ENCODE results near the gene SUMO4. TPM values are rescaled to one million over a fixed set of nuclear protein-coding genes. Genes with fewer than 3 reads are reported as not detected.

The SUMO4 gene
- total and polyA plus RNA-seq, 2 of the 8 experiments (the other 6 are each of a cell fraction or from before 2014, with no cell fraction given) = 0.09 to 1.3 TPM

- H2BK12ac ChIP-seq (ENCODE audit: low read depth, low read length) = peak overlapping the region; percentile 50; the same call in 1 of the 2 replicates
- H2BK15ac ChIP-seq (ENCODE audit: low read length) = no peak overlapping the region
- peaks cover 11% of the 10 kb centered on the region; the same call in 1 of the 2 replicates for H3K23me2 ChIP-seq (ENCODE audit: low read depth, low read length)
- FAIRE-seq = no peak
- H3K27me3 ChIP-seq (replicated peaks in 1 of 4; ENCODE audit: control insufficient read depth in 3 of 4, extremely low read depth in 1 of 4, insufficient read depth in 3 of 4, low read length in 3 of 4) = peaks cover 16 to 32% (median 30%) of the 10 kb centered on the region in 4 experiments
- no peak overlapping the region for H3K18ac ChIP-seq (ENCODE audit: extremely low read depth, low read length)
- no peak overlapping the region for H3K27ac ChIP-seq (ENCODE audit: low read depth, low read length)
- no peak overlapping the region for H3K56ac ChIP-seq (replicated peaks; ENCODE audit: insufficient read length, low read depth, low read length)
- no peak overlapping the region; the same call in 1 of the 2 replicates for H2AFZ ChIP-seq (ENCODE audit: low read length)
- no peak overlapping the region for H4K91ac ChIP-seq (replicated peaks; ENCODE audit: insufficient read length, low read length)
- no peaks in the 10 kb centered on the region for H4K20me1 ChIP-seq (replicated peaks in 1 of 2; ENCODE audit: control insufficient read depth in 1 of 2, insufficient read depth in 2 of 2, low read length in 2 of 2)
- no peak overlapping the region for H4K5ac ChIP-seq (ENCODE audit: insufficient read length, low read depth, low read length)
- H3K9ac ChIP-seq (replicated peaks in 1 of 4; ENCODE audit: extremely low read depth in 1 of 4, low read depth in 3 of 4, low read length in 3 of 4) = no peak overlapping the region
- POLR2A ChIA-PET (ENCODE audit: partially characterized antibody) = interaction anchor here (0.7 to 1.5 kb wide), 3 partner anchors 9 to 397 kb away, joined by 3 to 7 read pairs (median 3); no protein-coding TSS in a partner anchor
- no peaks in the 10 kb centered on the region for H3K9me3 ChIP-seq (ENCODE audit: insufficient read depth in 2 of 2, low read depth in 1 of 2, low read length in 1 of 2)
- peak overlapping the region; percentile 73 to 96 for H3K4me2 ChIP-seq (ENCODE audit: insufficient read depth in 1 of 2, low read depth in 2 of 2, low read length in 2 of 2)
- no peaks in the 10 kb centered on the region for H3K79me1 ChIP-seq (ENCODE audit: low read depth, low read length)
- H3K36me3 ChIP-seq (ENCODE audit: control insufficient read depth in 2 of 4, insufficient read depth in 4 of 4, low read length in 3 of 4) = no peaks in the 10 kb centered on the region
- no peak overlapping the region for H3K23ac ChIP-seq (ENCODE audit: insufficient read length)
- H3K79me2 ChIP-seq (ENCODE audit: control insufficient read depth in 1 of 2, insufficient read depth in 2 of 2, low read length in 2 of 2) = no peaks in the 10 kb centered on the region
- peak overlapping the region; percentile 46 to 67 (median 50); a peak in 7 of 8 replicates for H3K4me3 ChIP-seq (ENCODE audit: extremely low read depth in 1 of 4, insufficient read depth in 2 of 4, low read depth in 3 of 4, low read length in 4 of 4)
- no peak overlapping the region for H3K4ac ChIP-seq (replicated peaks; ENCODE audit: insufficient read length, low read depth, low read length)
- H2BK20ac ChIP-seq (ENCODE audit: low read length) = no peak overlapping the region
- no peak overlapping the region for H2BK120ac ChIP-seq (replicated peaks; ENCODE audit: low read depth, low read length)
- no peak overlapping the region for H2BK5ac ChIP-seq (ENCODE audit: low read depth, low read length)
- no peak overlapping the region for H4K8ac ChIP-seq (ENCODE audit: extremely low read depth, insufficient read depth, low read length)
- CTCF ChIA-PET (ENCODE audit: partially characterized antibody) = interaction anchor here (0.5 to 2.2 kb wide), 9 partner anchors 12 to 462 kb away, joined by 3 to 11 read pairs (median 3); no protein-coding TSS in a partner anchor
- no peak overlapping the region for H2AK5ac ChIP-seq (ENCODE audit: low read depth, low read length)
- 86% methylated on average over 14 of the region's 14 CpGs; no CpG with 5 or more reads in 1 of the 2 experiments for WGBS, 2 experiments (ENCODE audit: extremely low coverage in 1 of 2, insufficient coverage in 1 of 2, insufficient read length in 1 of 2, insufficient replicate concordance in 2 of 2, low coverage in 1 of 2, low lambda C conversion rate in 2 of 2, missing lambda C conversion rate in 1 of 2)
- peaks cover 0 to 1% (median 0%) of the 10 kb centered on the region in 4 experiments; a peak in 2 of 7 replicates for H3K4me1 ChIP-seq (replicated peaks in 1 of 4; ENCODE audit: control insufficient read depth in 3 of 4, insufficient read depth in 4 of 4, low read length in 3 of 4)
- no peak for DNase-seq (ENCODE audit: low read depth in 1 of 2, low spot score in 2 of 2)
- no peak overlapping the region for H3K14ac ChIP-seq (ENCODE audit: insufficient read length)
- TF ChIP-seq SIN3A (conservative IDR thresholded peaks at IDR 0.05 in 1 of 2, IDR thresholded peaks at IDR 0.05 in 1 of 2; ENCODE audit: low read depth in 1 of 2, low read length in 2 of 2) (no peak), CREB1 (IDR thresholded peaks at IDR 0.05) (no peak), EGR1 (IDR thresholded peaks at IDR 0.05; ENCODE audit: borderline replicate concordance, low read depth, low read length) (no peak), HDAC2 (IDR thresholded peaks at IDR 0.05; ENCODE audit: borderline replicate concordance in 1 of 2, low read depth in 2 of 2, low read length in 2 of 2) (no peak), KDM4A (IDR thresholded peaks at IDR 0.05; ENCODE audit: low read depth, low read length, severe bottlenecking) (no peak), KDM5A (IDR thresholded peaks at IDR 0.05; ENCODE audit: low read length) (no peak), TAF1 (IDR thresholded peaks at IDR 0.05; ENCODE audit: low read depth, low read length) (no peak), BRCA1 (IDR thresholded peaks at IDR 0.05; ENCODE audit: low read depth, low read length) (no peak), RBBP5 (IDR thresholded peaks at IDR 0.05; ENCODE audit: borderline replicate concordance, low read depth, low read length) (no peak), SIRT6 (IDR thresholded peaks at IDR 0.05; ENCODE audit: low read length) (no peak)
Measured at GRCh38 chr6:149449831-149450678, 50.0 kb downstream of the SUMO4 start.

All from H1 (cell line).